WTC11 (cell line): ENCODE measurements around the gene H1-8. TPM values are rescaled to one million over a fixed set of nuclear protein-coding genes. Genes with fewer than 3 reads are reported as not detected.

Source experiments
- ATAC-seq: fragments of 200-7000 bp; cut with Tn5 transposase; 2 replicates; pipeline ENCODE4 v1.10.0; 2021; ENCODE audit warnings: mild to moderate bottlenecking, moderate library complexity
- CTCF ChIA-PET: fragments of 300-600 bp; sonication (Branson Sonifier 250); formaldehyde crosslinking; loops from one replicate; lab custom pipeline; 2021; ENCODE audit warnings: antibody characterized with exemption; lab: Charles Lee
- POLR2A ChIA-PET: fragments of 350-600 bp; sonication (Branson Sonifier 250); formaldehyde crosslinking; loops from one replicate; lab custom pipeline; 2021; ENCODE audit warnings: antibody characterized with exemption; lab: Charles Lee
- DNase-seq: peaks from one replicate; pipeline ENCODE4 v3.0.0; 2021; ENCODE audit warnings: low spot score
- H3K27ac Mint-ChIP-seq: 2 replicates; pipeline ENCODE4 v1.8.0; 2021; ENCODE audit warnings: mixed read lengths
- H3K27me3 Mint-ChIP-seq: 2 replicates; pipeline ENCODE4 v1.8.0; 2021; ENCODE audit warnings: low read depth, mild to moderate bottlenecking, moderate library complexity, mixed read lengths
- H3K36me3 Mint-ChIP-seq: 2 replicates; pipeline ENCODE4 v1.8.0; 2021; ENCODE audit warnings: mixed read lengths
- H3K4me1 Mint-ChIP-seq: 2 replicates; pipeline ENCODE4 v1.8.0; 2022; ENCODE audit warnings: mixed read lengths
- H3K4me3 Mint-ChIP-seq: 2 replicates; pipeline ENCODE4 v1.8.0; 2021; ENCODE audit warnings: mild to moderate bottlenecking, moderate library complexity, mixed read lengths
- H3K9me3 Mint-ChIP-seq: 2 replicates; pipeline ENCODE4 v1.8.0; 2021; ENCODE audit warnings: mixed read lengths
- AFF4 ChIP-seq: sonication (generic); formaldehyde crosslinking; IDR thresholded peaks from 2 replicates; pipeline ENCODE4 v1.8.1; 2023; ENCODE audit warnings: mild to moderate bottlenecking, missing genetic modification reagents, borderline replicate concordance
- ARID4B ChIP-seq: sonication (generic); formaldehyde crosslinking; IDR thresholded peaks from 2 replicates; pipeline ENCODE4 v1.8.0; 2023; ENCODE audit warnings: missing genetic modification reagents, mild to moderate bottlenecking, borderline replicate concordance
- CREB1 ChIP-seq: sonication (generic); formaldehyde crosslinking; IDR thresholded peaks from 2 replicates; pipeline ENCODE4 v1.8.0; 2023; ENCODE audit warnings: mild to moderate bottlenecking, missing genetic modification reagents
- FOXP4 ChIP-seq: sonication (generic); formaldehyde crosslinking; IDR thresholded peaks from 2 replicates; pipeline ENCODE4 v1.8.0; 2022; ENCODE audit warnings: mild to moderate bottlenecking, missing genetic modification reagents
- IRF2 ChIP-seq: sonication (generic); formaldehyde crosslinking; IDR thresholded peaks from 2 replicates; pipeline ENCODE4 v1.8.0; 2022; ENCODE audit warnings: low read depth, missing genetic modification reagents, borderline replicate concordance
- NFE2L1 ChIP-seq: sonication (generic); formaldehyde crosslinking; IDR thresholded peaks from 2 replicates; pipeline ENCODE4 v1.8.1; 2023; ENCODE audit warnings: missing genetic modification reagents
- NR2C2 ChIP-seq: sonication (generic); formaldehyde crosslinking; IDR thresholded peaks from 2 replicates; pipeline ENCODE4 v1.8.0; 2022; ENCODE audit warnings: mild to moderate bottlenecking, missing genetic modification reagents
- NR3C1 ChIP-seq: sonication (generic); formaldehyde crosslinking; conservative IDR thresholded peaks from 2 replicates; pipeline ENCODE4 v1.8.1; 2023; ENCODE audit warnings: low read depth, mild to moderate bottlenecking, missing genetic modification reagents
- STAT6 ChIP-seq: sonication (generic); formaldehyde crosslinking; conservative IDR thresholded peaks from 2 replicates; pipeline ENCODE4 v1.8.1; 2023; ENCODE audit warnings: mild to moderate bottlenecking, low read depth, missing genetic modification reagents, moderate library complexity
- TEAD4 ChIP-seq: sonication (generic); formaldehyde crosslinking; IDR thresholded peaks from 2 replicates; pipeline ENCODE4 v1.8.0; 2022; ENCODE audit warnings: mild to moderate bottlenecking, missing genetic modification reagents
- TP53 ChIP-seq: sonication (generic); formaldehyde crosslinking; IDR thresholded peaks from 2 replicates; pipeline ENCODE4 v1.8.1; 2023; ENCODE audit warnings: mild to moderate bottlenecking, missing genetic modification reagents
- ZNF219 ChIP-seq: sonication (generic); formaldehyde crosslinking; IDR thresholded peaks from 2 replicates; pipeline ENCODE4 v1.8.0; 2023; ENCODE audit warnings: missing genetic modification reagents, mild to moderate bottlenecking, borderline replicate concordance
- ZNF281 ChIP-seq: sonication (generic); formaldehyde crosslinking; IDR thresholded peaks from 2 replicates; pipeline ENCODE4 v1.8.0; 2023; ENCODE audit warnings: mild to moderate bottlenecking, missing genetic modification reagents
- ZNF423 ChIP-seq: fragments of 250-450 bp; sonication (Bioruptor Pico); IDR thresholded peaks from 2 replicates; pipeline ENCODE4 v2.1.2; 2022; ENCODE audit warnings: mild to moderate bottlenecking, moderate library complexity
- ZSCAN18 ChIP-seq: fragments of 250-450 bp; sonication (Bioruptor Pico); IDR thresholded peaks from 2 replicates; pipeline ENCODE4 v2.1.2; 2022; ENCODE audit warnings: mild to moderate bottlenecking, moderate library complexity
- total RNA-seq: library from RNA; stranded (reverse); gene quantifications from 3 replicates; pipeline ENCODE4 v1.2.3, GENCODE V29; 2021

H1-8 gene
- total RNA-seq, 1 experiment from 2014 or later: not detected

GRCh38 chr3:129560911-129561594 lies 18.1 kb downstream of the H1-8 start:
- Mint-ChIP-seq H3K9me3 (no peaks in the 10 kb centered on the region), H3K4me1 (peaks cover 26% of the 10 kb centered on the region), H3K4me3 (no peak overlapping the region), H3K36me3 (peaks cover 5% of the 10 kb centered on the region), H3K27me3 (no peaks in the 10 kb centered on the region), H3K27ac (peak overlapping the region; percentile 48)
- ChIA-PET POLR2A (no interaction called here), CTCF (interaction anchor here (0.5 to 1.1 kb wide), 4 partner anchors 15 to 71 kb away, joined by 3 to 6 read pairs (median 4); no protein-coding TSS in a partner anchor)
- no peak for DNase-seq
- TF ChIP-seq ZNF423 (peak; percentile 51; the same call in 1 of the 2 replicates), NFE2L1 (CRISPR knock-in tag) (no peak)
- ATAC-seq: peak; percentile 21

GRCh38 chr3:129561619-129562248 lies 18.8 kb downstream of the H1-8 start:
- Mint-ChIP-seq H3K27me3 (no peaks in the 10 kb centered on the region), H3K4me1 (peaks cover 25% of the 10 kb centered on the region), H3K27ac (no peak overlapping the region), H3K4me3 (no peak overlapping the region), H3K9me3 (no peaks in the 10 kb centered on the region), H3K36me3 (peaks cover 5% of the 10 kb centered on the region)
- no peak for DNase-seq
- CTCF ChIA-PET: interaction anchor here (1.0 to 1.1 kb wide), 4 partner anchors 14 to 72 kb away, joined by 3 to 6 read pairs (median 4); no protein-coding TSS in a partner anchor
- POLR2A ChIA-PET: interaction anchor here (0.7 kb wide), 1 partner anchor 70 kb away, joined by 3 read pairs; no protein-coding TSS in a partner anchor
- no peak for ATAC-seq
- TF ChIP-seq ARID4B (no peak), CREB1 (CRISPR knock-in tag) (no peak), FOXP4 (CRISPR knock-in tag) (no peak), TEAD4 (CRISPR knock-in tag) (no peak), ZNF281 (CRISPR knock-in tag) (no peak), TP53 (CRISPR knock-in tag) (no peak), ZNF219 (CRISPR knock-in tag) (no peak), NR2C2 (CRISPR knock-in tag) (no peak), ZSCAN18 (CRISPR knock-in tag) (no peak), STAT6 (CRISPR knock-in tag) (no peak), AFF4 (CRISPR knock-in tag) (no peak), NR3C1 (CRISPR knock-in tag) (no peak), IRF2 (CRISPR knock-in tag) (no peak)
